ENCODE data around the gene CADM1.

CADM1 gene

DNA sequence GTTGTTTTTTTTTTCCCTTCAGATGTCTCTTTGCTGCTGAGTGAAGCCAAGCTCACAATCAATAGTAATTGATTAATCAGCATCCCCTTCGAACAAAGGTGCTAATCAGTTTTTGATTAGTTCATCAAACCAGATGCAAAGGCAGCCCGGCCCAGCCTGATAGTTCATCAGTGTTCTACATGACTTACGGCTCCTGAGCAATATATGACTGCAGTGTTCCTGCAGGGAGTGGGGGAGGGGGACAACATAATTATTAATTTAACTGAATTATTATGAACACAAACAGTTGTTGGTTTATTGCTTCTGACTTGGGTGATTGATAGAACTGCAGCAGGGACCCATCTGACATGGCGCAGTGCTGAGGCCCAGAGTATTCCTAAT is 315.3 kb downstream of the CADM1 start:
- no peak for DNase-seq (ENCODE audit: low read depth in 1 of 2, low spot score in 1 of 2)

DNA sequence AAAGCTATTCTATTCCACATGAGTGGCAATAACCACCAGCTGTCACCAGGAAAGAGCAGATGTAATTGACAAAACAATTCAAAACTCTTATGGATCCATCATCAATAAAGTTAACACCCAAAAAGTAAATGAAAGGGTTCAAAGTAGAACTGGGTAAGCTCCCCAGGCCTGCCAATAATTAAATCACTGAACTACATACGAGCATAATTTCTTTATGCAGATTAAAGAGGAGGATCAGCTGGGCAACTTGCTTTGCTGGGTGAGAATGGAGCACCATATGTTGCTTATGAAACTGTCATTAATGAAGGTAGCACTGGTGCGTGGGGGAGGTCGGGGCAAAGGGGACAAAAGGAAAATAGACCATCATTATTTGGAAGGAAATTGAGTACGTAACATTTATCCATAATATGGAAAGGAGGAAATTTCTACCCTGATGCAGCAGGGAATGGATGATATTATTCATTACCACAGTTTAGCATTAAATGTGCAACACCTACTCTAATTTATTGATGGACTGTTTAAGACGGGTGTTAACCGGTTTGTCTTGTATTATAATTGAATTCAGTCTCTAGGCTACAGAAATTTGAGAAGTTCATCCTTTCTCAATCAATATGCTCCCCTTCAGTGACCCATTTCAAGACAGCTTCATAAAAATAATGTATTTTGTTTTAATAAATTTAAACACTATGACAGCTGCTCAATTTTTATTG is 315.9 kb downstream of the CADM1 start:
- no peak for DNase-seq (ENCODE audit: low read depth in 1 of 2, low spot score in 1 of 2)

DNA sequence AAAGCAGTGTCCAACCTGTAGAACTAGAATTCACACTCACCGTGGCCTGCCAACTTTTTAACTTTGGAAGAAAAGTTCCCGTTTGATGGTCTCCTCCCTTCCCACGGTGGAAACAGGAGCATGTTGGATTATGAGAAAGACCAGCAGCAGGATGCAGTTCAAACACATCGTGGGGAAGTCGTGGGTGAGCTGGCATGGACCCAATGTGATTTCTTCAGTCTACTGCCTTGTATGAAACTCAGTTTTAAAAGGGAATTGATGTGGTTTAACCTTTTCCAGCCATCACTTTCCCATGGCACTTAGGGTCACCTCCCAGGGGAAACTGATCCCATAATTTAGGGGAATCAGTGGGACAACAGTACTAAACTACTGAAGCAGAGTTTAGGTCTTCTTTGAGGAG is 318.3 kb downstream of the CADM1 start:
- no peak for DNase-seq (ENCODE audit: low read depth in 1 of 2, low spot score in 1 of 2)

DNA sequence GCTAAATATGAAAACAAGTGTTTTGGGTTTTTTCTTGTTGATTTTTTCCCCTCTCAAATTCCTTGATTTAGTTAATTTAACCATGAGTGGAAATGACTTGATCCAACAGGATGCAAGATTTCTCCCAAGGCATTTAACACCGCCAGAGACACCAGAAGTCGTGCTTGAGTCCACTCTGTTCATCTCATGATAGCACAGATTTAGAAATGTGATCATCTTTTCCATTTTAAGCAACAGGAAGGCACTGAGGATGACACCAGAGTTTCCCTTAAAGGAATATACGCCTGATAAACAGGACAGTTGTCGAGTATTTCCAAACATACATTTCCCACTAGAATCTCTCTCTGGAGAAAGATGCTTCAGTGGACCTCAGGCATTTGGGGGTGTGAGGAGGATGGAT is 318.7 kb downstream of the CADM1 start:
- no peak for DNase-seq (ENCODE audit: low read depth in 1 of 2, low spot score in 1 of 2)

DNA sequence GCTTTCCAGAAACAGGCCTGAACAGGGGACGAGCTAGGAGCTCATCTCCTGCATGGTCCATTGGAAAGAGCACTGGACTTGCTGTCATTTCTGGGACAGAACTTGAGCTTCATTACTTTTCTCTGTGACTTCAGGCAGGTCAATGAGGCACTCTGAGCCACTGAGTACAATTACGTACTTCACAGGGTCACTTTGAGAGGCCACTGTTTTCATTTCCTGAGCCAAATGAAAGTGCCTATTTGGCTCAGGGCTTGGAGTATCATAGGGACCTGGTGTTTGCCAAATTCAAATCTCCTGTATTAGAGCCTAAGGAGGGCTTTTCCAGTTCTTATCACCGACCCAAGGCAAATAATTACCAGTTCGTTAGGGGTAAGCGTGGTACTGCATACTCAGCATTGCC is 319.3 kb downstream of the CADM1 start:
- DNase-seq (ENCODE audit: low read depth in 1 of 2, low spot score in 1 of 2), result no peak

DNA sequence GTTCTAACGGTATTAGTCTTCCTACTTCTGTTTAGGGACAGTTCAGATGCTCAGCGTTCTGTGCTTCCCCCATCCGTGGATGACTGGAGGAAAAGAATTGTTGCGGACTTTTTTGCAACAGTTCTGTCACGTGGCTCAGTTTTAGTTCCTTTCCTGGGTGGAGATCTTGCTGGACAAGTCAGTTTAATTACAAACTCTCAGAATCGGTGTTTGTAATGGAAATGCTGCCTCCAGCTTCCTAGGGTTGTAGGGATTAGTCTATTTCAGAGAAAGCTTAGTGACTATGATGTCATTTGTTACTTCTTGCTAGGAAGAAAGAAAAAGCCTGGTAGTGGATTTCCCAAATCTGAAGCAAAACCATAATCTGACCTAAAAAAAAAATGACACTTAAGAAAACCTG is 320.4 kb downstream of the CADM1 start:
- no peak for DNase-seq (ENCODE audit: low read depth in 1 of 2, low spot score in 1 of 2)

DNA sequence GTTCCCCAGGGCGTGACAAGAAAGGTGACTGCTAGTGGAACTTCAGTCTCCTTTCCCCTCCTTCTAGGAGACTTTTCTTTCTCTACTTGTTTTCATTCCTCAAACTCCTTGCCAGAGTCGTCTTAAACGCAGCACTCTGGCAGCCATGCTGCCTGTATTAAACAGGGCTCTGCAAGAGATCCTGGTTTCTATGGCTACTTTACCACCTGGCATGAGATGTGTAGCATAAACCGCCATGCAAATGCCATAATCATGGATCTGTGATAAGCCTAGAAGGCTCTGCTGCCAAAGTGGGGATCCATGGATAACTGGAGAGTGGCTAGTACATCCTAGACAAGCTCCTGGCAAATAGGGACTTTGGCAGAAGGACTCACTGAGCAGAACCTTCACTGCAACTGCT is 321.1 kb downstream of the CADM1 start:
- no peak for DNase-seq (ENCODE audit: low read depth in 1 of 2, low spot score in 1 of 2)

DNA sequence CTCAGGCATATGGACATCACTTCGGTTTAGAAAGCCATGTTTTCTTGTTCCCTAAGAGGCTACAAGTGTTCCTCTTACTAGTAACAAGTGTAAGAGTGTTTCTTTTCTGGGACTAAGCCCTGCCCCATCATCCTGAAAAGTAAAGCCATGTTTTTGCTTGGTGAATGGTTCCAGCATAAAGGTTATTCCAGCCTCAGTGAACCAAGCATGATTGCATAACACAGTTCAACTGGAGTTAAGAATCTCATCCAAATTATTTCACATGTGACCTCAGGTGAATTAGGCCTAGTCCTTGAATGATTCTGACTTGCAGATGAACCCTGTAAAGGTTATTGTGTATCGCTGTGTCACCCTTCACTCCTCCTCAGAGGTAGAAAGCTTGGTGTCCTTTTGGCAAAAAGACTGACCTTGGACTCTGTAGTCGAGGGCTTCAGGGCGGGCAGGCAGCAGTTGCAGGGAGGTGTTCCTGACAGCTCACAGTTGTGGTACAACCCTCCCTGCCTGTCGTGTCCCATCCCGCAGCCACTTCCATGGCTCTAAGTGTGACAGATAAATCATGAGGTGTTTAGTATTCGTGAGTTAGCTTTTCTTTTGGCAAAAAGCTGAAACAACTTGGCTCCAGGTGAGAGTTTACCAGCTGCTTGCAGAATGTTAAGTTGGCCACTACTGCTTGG is 321.8 kb downstream of the CADM1 start:
- no peak for DNase-seq (ENCODE audit: low read depth in 1 of 2, low spot score in 1 of 2)

DNA sequence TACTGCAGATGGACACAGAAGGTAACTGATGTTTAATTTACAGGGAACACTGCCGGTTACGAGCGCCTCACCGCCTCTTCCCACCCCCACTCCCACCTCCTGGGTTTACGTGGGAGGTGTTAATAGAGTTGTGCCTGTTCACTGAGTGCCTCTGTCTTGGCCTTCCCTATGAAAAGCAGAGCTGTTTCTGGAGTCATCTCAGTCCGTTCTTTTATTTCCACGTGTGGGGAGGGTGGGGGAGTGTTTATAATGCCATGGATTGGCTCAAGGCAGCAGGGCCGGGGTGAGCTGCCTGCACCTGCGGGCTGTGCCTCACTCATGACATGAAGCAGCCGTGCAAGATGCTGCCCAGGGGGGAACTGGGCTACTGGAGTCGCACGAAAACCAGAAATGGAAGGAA is 322.7 kb downstream of the CADM1 start:
- no peak for DNase-seq (ENCODE audit: low read depth in 1 of 2, low spot score in 1 of 2)

DNA sequence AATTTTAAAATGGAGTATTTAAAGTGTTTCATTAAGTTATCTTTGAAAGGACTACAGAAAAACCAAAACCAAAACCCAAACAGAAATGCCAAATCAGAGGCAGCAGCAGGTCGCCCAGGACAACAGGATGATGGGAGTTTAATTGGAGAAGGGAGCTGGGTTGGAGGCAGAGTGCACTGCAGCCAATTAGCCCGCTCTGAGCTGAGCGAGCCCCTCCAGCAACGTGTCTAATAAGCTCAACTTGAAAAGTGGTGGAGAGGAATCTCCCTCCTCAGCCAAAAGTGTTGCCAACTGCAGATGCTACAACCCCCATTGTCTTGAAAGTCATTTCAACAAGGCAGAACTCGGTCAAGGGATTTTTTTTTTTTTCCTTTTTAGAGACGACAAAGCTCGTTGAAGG is 323.9 kb downstream of the CADM1 start:
- DNase-seq (ENCODE audit: low read depth in 1 of 2, low spot score in 1 of 2), result no peak

DNA sequence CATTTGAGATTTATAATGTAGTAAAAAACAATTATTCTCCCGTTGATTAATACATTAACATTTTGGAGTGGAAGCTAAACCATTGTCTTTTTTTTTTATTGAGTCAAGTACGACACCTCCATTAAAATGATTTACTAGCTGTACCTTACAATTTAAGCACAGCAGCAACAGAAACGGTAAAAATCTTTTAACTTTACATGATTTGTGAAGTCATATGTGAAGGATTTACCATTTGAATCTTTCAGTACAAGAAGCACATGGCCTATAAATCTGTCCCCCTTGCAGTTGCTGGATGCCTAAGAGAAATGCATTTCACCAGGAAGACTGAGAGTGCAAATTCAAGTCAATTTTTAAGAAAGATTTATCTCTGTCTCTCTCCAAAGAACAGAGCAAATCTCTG is 324.6 kb downstream of the CADM1 start:
- no peak for DNase-seq (ENCODE audit: low read depth in 1 of 2, low spot score in 1 of 2)

DNA sequence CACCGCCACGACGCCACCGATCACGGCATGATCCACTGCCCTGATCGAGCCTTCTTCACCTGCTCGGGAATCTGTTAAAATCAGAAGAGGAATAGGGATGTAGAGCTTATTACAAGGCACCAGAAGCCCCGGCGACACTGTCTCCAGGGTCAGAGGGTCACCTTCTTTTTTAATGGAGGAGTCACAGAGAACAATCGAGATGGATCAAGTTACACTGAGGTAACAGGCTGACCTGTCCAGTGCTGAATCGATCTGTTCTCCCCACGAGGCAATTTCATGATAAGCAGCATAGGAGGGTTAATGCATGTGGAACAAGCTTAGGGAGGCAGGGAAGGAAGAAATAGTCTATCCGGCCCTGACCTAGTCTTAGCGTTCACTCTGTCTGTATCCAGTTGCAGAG is 325.5 kb downstream of the CADM1 start:
- DNase-seq (ENCODE audit: low read depth in 1 of 2, low spot score in 1 of 2), result no peak

DNA sequence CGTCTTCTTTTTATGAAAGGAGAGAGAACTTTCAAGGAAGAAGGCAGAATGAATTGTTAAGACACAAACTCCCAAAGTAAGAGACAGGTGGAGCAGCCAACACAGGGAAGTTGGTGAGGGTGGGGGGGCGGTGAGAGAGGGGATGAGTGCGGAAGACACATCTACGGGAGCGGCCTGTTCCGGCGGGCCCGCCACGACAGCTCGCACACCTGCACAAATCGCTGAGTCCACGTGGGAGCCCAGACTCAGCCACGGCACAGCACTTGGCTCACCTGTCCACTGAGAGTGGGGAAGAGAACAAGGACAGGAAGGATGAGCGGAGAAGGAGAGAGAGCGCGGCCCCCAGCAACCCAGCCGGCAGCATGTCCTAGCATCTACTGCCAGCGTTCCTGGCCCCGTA is 331.1 kb downstream of the CADM1 start:
- DNase-seq (ENCODE audit: low read depth in 1 of 2, low spot score in 1 of 2), result no peak

DNA sequence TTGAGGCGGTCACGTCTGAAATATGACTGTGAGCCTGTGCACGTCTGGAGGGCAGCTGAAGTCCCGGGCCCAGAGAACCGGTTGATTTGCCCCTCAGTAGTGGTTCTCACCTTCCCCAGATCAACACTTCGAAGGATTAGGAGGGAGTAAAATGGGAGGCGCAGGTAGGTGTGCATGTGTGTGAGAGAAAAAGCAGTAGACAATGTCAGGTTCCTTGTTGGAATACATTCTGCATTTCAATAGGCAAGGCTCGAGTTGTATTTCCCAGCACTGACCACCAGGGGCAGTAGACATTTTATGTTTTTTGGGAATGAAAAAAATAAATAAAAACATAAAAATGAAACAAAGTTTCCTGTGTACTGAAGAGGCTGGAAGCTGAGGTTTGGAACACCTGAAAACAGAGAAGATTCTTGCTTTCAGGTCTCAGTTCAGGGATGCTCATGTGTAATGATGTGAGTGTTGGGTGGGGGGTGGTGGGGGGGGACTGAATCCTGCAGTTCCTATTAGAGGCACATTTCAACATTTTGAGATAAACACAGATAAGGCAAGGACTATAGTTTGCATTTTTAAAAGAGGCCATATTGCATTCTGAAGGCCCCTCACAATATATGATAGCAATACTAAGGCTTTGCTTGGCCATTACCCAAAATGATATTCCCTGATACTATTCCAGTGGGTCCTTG is 333.9 kb downstream of the CADM1 start:
- no peak for DNase-seq (ENCODE audit: low read depth in 1 of 2, low spot score in 1 of 2)

DNA sequence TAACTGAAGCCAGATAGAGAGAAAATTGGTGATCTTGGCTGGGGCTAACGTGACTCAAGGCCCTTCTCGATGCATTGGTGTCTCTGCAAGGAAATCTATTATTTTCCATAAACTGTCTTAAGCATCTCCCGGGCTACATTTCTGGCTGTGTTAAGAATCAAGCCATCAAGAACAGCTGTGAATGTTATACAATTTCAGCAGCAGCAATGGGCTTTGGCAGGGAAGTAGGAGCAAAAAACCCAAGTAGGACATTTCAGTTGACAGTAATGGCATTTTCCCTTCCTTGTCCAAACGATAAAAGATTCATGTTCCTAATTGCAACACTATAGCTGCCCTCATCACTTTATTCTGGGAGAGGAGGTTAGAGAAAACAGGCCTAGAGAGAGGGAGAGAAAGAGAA is 335.0 kb downstream of the CADM1 start:
- DNase-seq (ENCODE audit: low read depth in 1 of 2, low spot score in 1 of 2), result no peak

DNA sequence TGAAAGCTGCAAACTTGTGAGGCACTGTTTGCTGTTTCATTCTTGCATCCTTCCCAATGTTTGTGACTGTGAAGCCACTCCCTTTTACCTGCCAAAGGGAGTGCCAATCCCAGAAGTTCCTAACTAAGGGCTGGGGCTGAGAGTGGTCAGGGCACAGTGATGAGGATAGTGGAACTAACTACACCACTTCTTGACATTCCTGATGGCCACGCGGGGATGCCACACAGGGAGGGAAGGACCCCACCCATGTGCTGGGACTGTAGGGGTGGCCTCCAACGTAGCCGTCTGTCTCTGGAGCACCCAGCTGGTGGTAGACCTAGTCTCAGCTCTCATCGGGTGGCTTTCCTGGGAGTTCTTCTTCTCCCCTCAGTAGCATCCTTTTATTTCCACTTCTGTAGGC is 335.5 kb downstream of the CADM1 start:
- no peak for DNase-seq (ENCODE audit: low read depth in 1 of 2, low spot score in 1 of 2)

DNA sequence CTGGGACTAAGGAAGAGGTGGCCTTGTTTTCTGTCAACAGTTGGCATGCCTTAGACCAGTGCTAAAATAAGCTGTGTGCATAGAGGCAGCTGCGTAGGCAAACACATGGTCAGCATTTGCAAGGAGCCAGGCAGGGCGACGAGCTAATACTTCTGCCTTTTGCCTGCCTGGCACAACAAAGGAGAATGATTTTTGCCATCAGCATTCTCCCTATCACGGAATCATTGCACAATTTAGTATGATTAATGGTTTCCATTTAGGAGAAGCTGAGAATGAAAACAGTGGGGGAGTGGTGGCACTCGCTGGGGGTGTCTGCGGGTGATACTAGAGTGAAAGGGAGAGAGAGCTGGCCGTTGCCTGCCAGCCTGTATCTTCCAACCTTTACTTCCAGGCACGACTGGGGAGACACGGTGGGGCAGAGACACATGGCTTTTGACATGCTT is 336.0 kb downstream of the CADM1 start:
- no peak for DNase-seq (ENCODE audit: low read depth in 1 of 2, low spot score in 1 of 2)

DNA sequence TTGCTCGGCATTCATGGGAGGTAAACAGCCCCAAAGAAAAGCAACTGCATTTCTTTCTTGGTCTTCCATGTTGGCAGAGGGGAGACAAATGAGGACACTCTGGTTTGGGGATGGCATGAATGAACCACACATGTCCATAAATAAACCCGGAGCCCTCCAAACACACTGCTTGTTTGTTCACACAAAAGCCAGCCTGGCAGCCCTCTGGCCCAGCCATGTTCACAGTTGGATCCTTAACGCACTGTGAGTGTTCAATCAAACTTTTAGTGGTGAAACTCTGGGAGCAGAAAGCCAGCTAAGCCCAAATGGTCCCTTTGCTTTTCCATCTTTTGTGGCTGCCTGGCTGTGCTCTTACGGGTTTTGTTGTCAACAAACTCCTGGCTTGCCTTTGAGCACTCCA is 336.8 kb downstream of the CADM1 start:
- no peak for DNase-seq (ENCODE audit: low read depth in 1 of 2, low spot score in 1 of 2)

DNA sequence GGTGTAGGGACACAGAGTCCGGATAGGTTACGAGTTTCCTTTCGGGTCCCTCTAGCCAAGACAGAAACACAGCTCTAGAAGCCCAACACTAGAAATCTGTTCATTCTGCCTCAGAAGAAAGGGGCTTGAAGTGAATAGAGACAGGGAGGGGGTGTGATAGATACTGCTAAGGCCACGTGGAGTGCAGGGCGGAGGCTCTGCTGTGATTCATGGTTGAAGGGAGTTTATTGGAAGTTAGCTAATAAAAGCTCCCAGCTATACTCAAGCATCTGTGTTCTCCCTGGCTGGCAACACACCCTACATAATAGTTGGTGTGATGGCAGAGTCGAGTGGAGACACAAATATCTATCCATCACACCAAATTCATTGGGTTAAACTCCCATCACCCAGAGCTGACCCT is 337.4 kb downstream of the CADM1 start:
- no peak for DNase-seq (ENCODE audit: low read depth in 1 of 2, low spot score in 1 of 2)

DNA sequence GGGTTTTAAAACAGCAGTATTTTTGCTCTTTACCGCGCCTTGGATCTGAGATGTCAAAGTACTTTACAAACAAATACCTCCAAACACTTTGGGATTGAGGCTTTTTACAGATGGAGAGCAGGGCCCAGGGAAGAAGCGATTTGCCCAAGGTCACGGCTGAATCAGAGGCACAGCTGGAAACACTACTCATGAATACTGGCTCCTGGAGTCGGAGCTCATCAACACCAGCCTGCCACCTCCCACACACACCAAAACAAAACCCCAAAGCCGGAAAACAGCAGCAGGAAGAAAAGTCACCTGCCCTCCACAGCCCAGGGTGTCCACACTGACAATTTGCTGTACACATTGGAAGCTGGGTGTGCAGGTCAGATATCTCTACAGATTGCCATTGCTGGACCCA is 339.4 kb downstream of the CADM1 start:
- DNase-seq (ENCODE audit: low read depth in 1 of 2, low spot score in 1 of 2), result no peak

DNA sequence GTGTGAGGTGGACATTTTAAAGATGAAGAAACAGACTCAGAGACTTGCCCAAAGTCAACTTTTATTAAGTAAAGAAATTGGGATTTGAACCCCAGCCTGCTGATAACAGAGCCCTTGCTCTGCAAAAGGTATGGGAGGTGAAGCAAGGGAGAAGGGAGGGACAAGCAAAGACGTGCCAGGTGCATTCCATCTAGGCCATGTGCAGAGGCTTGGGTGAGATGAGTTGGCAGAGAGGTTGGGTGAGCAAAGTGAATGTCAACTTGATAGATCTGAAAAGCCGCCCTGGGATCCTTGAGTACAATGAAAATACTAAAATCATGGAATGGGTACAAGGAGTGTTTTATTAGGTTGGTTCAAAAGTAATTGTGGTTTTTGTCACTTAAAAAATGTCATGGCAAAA is 341.3 kb downstream of the CADM1 start:
- no peak for DNase-seq (ENCODE audit: low read depth in 1 of 2, low spot score in 1 of 2)

DNA sequence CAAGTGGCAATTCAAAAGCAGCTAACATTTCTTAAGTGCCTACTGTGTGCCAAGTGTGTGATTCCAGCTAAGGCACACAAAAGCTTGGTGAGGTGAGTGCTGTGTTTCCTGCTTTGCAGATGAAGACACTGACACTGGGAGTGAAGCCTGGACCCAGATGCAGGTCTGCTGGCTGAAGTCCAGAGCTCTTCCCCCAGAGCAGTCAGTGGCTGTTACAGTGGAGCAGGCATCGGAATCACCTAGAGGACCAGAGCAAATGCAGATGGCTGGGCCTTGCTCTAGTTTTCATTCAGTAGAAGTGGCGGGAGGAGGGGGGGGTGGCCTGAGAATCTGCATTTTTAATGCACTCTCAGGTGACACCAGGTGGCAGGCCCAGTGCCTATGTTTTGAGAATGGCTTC is 342.3 kb downstream of the CADM1 start:
- no peak for DNase-seq (ENCODE audit: low read depth in 1 of 2, low spot score in 1 of 2)

DNA sequence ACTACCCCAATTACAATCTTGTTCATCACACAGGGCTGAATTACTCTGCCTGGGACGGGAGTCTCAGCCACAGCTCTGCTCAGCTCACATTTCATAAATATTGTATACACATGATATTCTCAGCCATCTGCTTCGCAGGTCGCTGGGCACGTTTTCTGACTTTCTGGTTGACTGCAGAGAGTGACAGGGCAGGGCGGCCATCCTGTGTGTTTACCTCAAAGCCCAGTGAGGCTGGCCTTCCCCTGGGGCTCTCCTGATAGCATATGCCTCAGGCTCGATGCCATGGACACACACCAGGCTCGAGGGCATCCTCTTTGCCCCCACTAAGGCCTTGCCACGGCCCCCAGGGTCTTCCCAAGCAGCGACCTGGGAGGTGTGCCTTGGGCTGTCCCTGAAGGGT is 345.0 kb downstream of the CADM1 start:
- no peak for DNase-seq (ENCODE audit: low read depth in 1 of 2, low spot score in 1 of 2)

Measured in activated CD4-positive, alpha-beta T cell treated with anti-CD3 and anti-CD28 coated beads, Interleukin-2, amount 50 U/mL, for 24 hours (primary cell).